ENCODE data around the gene FBXO7. TPM values are rescaled to one million over a fixed set of nuclear protein-coding genes. Genes with fewer than 3 reads are reported as not detected.

FBXO7 gene
- total RNA-seq, 2 experiments from 2014 or later, result 87.9 to 90.2 TPM

DNA sequence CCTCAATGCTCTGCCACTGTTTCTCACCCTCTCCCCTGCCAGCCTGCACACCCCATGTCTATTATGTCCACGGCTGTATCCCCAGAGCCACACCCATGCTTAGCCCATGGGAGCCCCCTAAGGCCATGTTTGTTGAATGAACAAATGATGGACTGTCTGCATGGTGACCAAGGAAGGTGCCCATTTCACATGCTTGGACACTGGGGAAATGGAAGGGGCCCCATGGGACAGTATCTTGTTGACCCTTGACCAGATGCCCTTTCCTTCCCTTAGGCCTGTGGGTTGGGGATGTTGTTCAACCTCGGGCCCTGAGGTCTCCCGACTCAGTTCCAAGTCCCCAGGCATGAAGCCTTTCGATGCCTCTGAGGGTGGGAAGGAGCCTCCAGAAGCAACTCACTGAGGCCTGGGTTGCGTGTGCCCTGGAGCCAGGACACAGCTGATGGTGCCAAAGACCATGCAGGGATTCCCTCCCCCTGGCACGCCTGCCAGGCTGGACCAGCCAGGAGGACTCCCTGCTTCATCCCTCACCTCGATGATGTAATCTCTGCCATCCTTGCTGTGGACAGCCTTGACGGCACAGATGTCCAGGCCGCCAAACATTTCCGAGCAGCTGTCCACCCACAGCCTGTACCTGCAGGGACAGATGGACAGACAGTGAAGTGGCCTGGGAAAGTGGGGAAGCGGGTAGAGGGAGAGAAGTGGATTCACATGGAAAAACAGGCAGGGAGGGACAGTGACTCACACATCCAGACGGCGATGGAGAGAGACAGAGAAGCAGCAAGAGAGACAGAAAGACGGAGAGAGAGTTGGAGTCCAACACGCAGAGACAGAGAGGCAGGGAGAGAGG, 58.9 kb downstream of the FBXO7 start:
- no peak for DNase-seq
- Mint-ChIP-seq H3K36me3 (no peaks in the 10 kb centered on the region), H3K27me3 (peaks cover 10% of the 10 kb centered on the region), H3K27ac (no peak overlapping the region), H3K4me3 (no peak overlapping the region), H3K9me3 (peaks cover under 1% of the 10 kb centered on the region), H3K4me1 (no peaks in the 10 kb centered on the region)

DNA sequence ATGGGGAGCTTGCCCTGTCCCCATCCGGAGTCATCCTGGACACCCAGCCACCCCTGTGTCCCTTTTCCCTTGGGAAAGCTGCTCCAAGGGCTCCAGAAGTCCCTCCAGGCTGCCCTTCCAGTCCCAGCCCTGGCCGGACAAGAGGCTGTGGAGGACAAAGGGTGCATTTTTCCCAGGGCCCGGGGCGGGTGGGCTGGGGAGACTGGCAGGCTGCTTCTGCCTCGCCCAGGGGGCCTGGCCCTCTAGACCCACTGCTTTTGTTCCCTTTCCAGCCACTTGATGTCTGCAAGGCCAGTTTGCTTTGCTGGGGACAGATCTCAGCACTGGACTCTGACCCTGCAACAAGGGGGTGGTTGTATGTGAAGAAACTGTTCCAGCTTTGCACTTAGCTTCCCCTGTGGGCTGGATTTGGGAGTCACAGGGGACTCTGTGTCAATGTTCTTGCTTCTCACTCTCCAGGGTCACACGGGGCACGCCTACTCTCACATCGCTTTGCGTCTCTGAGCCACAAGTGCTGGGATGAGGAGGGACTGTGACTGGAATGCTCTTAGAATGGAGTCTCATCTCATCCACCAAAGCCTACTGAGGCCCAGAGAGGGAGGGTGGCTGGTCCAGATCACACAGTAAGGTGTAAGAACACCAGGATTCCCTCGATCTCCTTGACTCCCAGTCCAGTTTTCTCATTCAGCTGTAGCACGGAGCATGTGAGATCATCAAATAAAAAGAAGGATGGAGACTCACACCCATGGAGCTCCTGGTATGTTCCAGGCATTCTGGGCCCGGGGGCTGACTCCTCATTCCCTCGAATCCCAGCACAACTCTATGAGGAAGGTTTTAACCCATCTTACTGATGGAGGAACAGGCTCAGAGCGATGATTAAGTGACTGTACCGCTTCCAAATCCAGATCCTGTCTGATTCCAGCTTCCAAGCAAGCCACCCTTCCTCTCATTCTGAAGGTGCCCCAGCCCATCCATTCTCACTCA, 59.9 kb downstream of the FBXO7 start:
- no peak overlapping the region for H3K27ac Mint-ChIP-seq
- no peaks in the 10 kb centered on the region for H3K36me3 Mint-ChIP-seq
- H3K4me1 Mint-ChIP-seq, result no peaks in the 10 kb centered on the region
- peaks cover 1% of the 10 kb centered on the region for H3K9me3 Mint-ChIP-seq
- DNase-seq, result no peak
- peaks cover 9% of the 10 kb centered on the region for H3K27me3 Mint-ChIP-seq
- no peak overlapping the region for H3K4me3 Mint-ChIP-seq

DNA sequence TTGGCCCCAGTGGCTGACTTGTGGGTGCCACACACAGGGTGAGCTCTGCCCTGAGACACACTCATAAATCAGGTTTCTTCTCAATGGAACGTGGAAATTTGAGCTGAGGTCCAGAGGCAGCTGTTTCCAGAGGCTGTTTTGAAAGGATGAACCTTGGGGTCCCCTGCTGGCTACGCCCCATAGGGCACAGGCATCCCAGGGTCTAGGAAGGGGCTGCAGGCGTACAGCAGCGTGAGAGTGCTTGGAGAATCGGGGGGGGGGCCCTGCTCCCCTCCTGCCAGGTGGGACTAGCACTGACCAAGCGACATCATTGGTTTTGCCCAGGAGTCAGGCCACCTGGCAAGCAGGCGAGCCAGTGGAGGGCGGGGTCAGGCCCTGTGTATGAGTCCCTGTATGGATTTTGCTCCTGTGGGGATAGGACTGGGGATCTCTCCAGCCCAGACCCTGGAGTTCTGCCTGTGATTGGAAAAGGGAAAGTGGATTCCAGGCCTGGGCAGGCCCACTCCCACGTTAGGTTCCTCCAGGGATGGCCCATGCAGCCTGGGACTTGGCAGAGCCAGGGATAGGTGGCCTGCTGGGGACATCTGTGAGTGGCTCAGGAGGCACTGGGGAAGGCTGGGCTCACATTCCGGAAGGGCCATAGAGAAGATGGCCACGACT, 61.0 kb downstream of the FBXO7 start:
- DNase-seq, result no peak
- H3K9me3 Mint-ChIP-seq, result peaks cover 1% of the 10 kb centered on the region
- H3K27me3 Mint-ChIP-seq, result peaks cover 5% of the 10 kb centered on the region
- H3K4me1 Mint-ChIP-seq, result no peaks in the 10 kb centered on the region
- no peak overlapping the region for H3K4me3 Mint-ChIP-seq
- no peaks in the 10 kb centered on the region for H3K36me3 Mint-ChIP-seq
- no peak overlapping the region for H3K27ac Mint-ChIP-seq

DNA sequence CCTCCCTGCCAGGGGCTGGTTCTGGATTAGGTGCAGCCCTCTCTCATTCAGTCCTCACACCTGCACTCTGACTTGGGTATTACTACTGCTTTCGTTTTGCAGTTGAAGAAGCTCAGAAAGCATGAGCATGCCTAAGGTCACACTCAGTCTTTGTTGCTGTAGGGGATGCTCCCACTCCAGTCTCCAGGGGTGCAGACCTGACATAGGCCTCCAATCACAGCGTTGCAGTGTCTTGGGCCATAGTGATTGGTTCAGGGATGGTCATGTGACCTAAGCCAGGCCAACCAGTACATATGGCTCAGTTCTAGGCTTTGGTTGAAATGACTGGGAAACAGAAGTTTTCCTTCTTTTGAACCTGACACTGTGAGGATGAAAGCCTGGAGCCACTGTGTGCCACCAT, 61.7 kb downstream of the FBXO7 start:
- Mint-ChIP-seq H3K27ac (no peak overlapping the region), H3K4me3 (no peak overlapping the region), H3K27me3 (peaks cover 5% of the 10 kb centered on the region), H3K9me3 (peaks cover 1% of the 10 kb centered on the region), H3K36me3 (no peaks in the 10 kb centered on the region), H3K4me1 (no peaks in the 10 kb centered on the region)
- DNase-seq, result no peak

DNA sequence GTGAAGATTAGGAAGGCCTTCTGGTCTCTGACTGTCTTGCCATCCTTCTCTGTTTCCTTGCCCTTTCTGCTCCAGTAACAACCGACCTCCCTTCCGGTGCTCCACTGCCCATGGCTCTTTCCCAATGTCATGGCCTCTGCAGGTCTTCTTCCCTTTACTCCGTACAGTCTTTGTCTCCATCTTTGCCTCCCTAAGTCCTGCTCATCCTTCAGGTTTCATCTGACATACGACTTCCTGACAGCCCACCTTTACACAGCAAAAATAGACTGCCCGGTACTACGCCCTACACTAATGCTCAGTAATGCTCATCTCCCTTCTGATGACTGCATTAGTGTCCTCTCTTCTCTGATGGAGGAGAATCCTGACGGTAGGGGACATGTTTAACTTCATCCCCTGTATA, 63.9 kb downstream of the FBXO7 start:
- Mint-ChIP-seq H3K4me3 (no peak overlapping the region), H3K36me3 (no peaks in the 10 kb centered on the region), H3K27me3 (peaks cover 5% of the 10 kb centered on the region), H3K9me3 (peaks cover 1% of the 10 kb centered on the region), H3K4me1 (no peaks in the 10 kb centered on the region), H3K27ac (no peak overlapping the region)
- no peak for DNase-seq

DNA sequence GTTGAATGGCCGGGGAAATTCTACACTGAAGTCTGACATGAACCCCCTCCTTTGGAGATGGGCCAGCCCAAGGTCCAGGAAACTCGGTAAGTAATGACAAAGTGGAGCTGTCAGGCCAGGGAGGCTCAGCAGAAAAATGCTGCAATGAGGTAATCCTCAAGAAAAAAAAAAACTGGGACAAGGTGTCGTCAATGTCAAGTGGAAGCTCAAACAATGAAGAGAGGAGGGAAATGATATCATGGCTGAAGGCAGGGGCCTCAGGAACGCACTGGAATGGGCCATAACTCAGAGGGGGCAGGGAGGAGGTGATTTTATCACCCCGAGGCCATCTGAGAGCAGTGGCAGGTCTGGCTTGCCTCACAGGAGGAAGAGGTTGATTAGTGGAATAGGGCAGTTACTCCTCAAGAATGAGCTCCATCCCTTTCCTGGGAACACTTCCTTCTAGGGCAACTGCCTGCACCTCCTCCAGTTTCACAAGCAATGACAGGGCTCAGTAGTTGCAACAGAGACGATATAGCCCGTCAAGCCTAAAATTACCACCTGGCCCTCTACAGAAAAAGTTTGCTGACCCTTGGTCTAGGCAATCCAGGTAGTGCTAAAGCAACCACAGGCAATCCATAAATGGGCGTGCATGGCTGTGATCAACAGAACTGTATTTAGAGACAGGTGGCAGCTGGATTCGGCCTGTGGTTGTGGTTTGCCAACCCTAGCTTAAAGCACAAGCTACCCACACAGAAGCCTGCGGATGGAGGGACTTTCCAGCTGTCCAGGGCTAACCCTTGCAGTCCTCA, 65.2 kb downstream of the FBXO7 start:
- Mint-ChIP-seq H3K27me3 (no peaks in the 10 kb centered on the region), H3K4me1 (no peaks in the 10 kb centered on the region)

DNA sequence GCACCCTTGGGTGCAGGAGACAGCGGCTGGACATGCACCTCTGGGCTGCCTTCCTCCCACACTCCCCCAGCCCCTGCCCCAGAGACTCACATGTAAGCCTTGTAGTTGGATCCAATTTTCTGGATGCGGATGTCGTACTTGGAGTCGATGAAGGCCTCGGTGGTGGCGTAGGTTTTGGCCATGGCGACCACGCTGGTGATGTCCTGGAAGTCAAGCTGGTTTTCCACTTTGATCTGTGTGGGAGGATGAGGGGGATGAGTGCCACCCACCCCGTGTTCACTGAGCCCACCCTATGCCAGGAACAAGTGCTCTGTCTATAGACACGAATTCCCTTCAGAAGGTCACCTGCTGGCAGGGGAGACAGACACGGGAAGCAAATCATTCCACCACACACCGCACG, 66.9 kb downstream of the FBXO7 start:
- H3K27ac Mint-ChIP-seq, result no peak overlapping the region
- no peaks in the 10 kb centered on the region for H3K36me3 Mint-ChIP-seq
- H3K9me3 Mint-ChIP-seq, result peaks cover 1% of the 10 kb centered on the region
- peaks cover 5% of the 10 kb centered on the region for H3K27me3 Mint-ChIP-seq
- DNase-seq, result no peak
- H3K4me3 Mint-ChIP-seq, result no peak overlapping the region
- H3K4me1 Mint-ChIP-seq, result no peaks in the 10 kb centered on the region

More for the DNA sequence above, 65.2 kb downstream of the FBXO7 start:
- Mint-ChIP-seq H3K36me3 (no peaks in the 10 kb centered on the region), H3K4me3 (no peak overlapping the region), H3K9me3 (peaks cover 1% of the 10 kb centered on the region), H3K27ac (no peak overlapping the region)
- DNase-seq, result no peak

DNA sequence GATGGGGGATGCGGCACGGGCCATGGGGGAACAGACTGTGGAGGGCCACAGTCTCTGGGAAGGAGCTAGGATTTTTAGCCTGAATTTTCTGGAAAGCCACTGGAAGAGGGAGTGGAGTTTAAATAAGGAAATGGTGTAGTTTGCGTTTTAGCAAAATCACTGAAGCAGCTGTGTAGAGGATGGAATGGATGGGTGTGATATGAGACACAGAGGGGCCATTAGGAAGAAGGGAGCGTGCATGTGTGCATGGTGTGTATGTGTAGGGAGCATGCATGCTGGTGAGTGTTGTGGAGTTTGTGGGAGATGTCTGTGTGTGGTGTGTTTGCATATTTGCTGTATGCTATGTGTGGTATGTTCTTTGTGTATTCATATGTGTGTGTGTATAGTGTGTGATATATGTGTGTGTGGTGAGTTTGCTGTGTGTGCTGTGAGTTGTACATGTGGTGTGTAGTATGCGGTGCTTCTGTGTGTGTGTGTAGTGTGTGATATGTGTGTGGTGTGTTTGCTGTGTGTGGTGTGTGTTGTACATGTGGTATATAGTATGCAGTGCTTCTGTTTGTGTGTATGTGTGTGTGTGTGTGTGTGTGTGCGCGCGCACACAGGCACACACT, 67.6 kb downstream of the FBXO7 start:
- Mint-ChIP-seq H3K36me3 (no peaks in the 10 kb centered on the region), H3K27ac (no peak overlapping the region), H3K4me3 (no peak overlapping the region), H3K4me1 (no peaks in the 10 kb centered on the region), H3K27me3 (peaks cover 10% of the 10 kb centered on the region), H3K9me3 (peaks cover 1% of the 10 kb centered on the region)
- DNase-seq, result no peak

DNA sequence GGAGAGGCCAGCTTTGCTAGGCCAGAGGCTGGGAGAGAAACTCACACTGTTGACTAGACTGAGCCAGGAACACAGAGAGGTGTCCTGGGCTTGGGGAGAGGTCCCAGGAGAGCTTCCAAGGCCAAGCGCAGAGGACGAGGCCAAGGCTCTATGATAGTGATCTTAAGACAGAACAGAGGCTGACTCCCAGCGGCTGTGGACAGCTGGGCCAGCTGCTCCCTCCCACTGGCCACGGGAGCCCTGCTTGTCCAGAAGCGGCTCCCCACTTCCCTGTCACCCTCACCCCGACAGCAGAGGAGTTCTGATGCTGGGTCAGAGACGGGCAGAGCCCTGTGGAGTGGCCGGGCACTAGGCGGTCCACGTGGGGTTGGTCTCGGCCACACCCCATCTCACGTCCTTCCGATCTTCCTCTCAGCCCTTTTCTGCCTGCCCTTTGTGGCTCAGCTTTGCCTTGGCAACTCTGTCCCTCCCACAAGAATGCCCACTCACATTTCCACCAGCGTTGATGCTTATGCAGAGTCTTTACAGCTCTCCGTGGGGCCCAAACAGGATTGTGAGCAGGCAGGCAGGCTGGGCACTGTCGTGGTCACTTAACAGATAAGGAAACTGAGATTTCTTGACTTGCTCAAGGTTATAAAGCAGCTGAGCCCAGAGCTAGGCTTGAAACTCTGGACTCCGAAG, 68.2 kb downstream of the FBXO7 start:
- Mint-ChIP-seq H3K27ac (no peak overlapping the region), H3K4me1 (no peaks in the 10 kb centered on the region), H3K9me3 (peaks cover 1% of the 10 kb centered on the region), H3K4me3 (no peak overlapping the region), H3K36me3 (no peaks in the 10 kb centered on the region), H3K27me3 (peaks cover 14% of the 10 kb centered on the region)
- DNase-seq, result no peak

DNA sequence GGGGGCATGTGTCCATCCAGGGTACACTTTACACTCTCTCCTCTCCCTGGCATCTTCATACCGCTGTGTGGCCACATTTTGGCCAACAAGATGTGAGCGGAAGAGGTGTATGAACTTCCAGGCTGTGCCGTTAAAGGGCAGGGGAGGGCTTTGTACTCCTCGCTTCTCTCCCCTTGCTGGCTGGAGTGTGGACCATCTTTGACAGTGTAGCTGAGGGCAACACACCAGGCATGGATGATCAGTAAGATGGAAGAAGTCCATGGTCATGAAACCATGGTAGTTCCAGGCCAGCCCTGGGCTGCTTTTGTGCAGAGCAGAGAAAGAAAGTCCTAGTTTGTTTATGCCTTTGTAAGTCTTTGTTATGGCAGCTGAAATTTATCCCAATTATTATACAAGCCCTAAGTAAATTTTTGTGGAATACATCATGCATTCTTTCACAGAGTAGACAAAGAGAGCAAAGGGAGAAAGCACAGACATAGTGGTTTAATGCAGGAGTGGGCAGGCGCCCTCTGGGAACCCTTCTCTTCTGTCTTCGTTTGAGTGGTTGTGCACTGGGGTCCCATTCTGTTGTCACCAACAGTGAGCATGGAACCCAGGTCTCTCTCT, 70.4 kb downstream of the FBXO7 start:
- no peak for DNase-seq
- Mint-ChIP-seq H3K27ac (no peak overlapping the region), H3K27me3 (peaks cover 17% of the 10 kb centered on the region), H3K4me1 (no peaks in the 10 kb centered on the region), H3K36me3 (no peaks in the 10 kb centered on the region), H3K4me3 (no peak overlapping the region), H3K9me3 (no peaks in the 10 kb centered on the region)

DNA sequence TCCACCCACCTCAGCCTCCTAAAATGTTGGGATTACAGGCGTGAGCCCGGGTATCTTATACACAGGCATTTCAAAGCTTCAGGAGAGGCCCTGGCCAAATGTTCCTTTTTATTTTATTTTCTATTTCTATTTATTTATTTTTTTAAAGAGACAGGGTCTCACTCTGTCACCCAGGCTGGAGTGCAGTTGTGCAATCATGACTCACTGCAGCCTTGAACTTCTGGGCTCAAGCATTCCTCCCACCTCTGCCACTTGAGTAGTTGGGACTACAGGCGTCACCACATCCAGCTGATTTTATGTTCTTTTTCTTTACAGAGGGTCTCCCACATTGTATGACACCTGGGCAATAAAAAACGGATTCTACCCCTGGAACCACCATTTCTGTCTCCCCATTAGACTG, 71.2 kb downstream of the FBXO7 start:
- DNase-seq, result no peak
- no peak overlapping the region for H3K4me3 Mint-ChIP-seq
- no peaks in the 10 kb centered on the region for H3K36me3 Mint-ChIP-seq
- no peaks in the 10 kb centered on the region for H3K4me1 Mint-ChIP-seq
- H3K27me3 Mint-ChIP-seq, result peaks cover 20% of the 10 kb centered on the region
- no peak overlapping the region for H3K27ac Mint-ChIP-seq
- no peaks in the 10 kb centered on the region for H3K9me3 Mint-ChIP-seq

DNA sequence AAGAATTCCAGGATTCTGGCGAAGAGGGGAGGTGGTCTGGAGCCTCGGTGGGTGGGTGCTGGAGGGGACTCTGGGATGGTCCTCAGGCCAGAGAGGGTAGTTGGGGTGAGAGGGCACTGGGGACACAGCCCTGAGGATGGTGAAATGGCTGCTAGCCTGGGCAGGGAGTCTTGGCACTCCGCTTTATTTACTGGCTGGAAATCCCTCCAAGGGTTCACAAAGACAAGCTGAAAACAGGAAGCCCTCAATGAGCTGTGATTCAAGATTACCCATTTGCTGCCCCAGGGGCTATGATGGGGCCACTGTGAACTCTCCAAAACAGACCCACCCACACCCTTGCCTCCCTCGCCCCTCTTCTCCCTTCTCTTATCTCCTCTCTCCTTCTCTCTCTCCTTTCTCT, 71.9 kb downstream of the FBXO7 start:
- Mint-ChIP-seq H3K4me3 (no peak overlapping the region), H3K27ac (no peak overlapping the region), H3K36me3 (no peaks in the 10 kb centered on the region), H3K9me3 (no peaks in the 10 kb centered on the region), H3K27me3 (peaks cover 20% of the 10 kb centered on the region), H3K4me1 (no peaks in the 10 kb centered on the region)
- DNase-seq, result no peak

DNA sequence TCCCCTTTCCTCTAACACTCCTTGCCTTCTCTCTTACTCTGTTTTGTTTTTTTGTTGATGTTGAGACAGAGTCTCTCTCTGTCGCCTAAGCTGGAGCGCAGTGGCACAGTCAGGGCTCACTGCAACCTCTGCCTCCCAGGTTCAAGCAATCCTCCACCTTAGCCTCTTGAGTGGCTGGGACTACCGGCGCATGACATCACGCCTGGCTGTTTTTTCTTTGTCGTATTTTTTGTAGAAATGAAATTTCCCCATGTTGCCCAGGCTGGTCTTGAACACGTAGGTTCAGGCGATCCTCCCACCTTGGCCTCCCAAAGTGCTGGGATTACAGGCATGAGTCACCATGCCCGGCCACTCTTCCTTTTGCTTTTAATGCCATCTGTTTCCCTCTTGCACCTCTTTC, 72.3 kb downstream of the FBXO7 start:
- Mint-ChIP-seq H3K4me3 (no peak overlapping the region), H3K4me1 (no peaks in the 10 kb centered on the region), H3K36me3 (no peaks in the 10 kb centered on the region), H3K27me3 (peaks cover 20% of the 10 kb centered on the region), H3K9me3 (no peaks in the 10 kb centered on the region), H3K27ac (no peak overlapping the region)
- no peak for DNase-seq

Measured in activated naive CD8-positive, alpha-beta T cell treated with anti-CD3 and anti-CD28 coated beads for 36 hours (primary cell).